ENCODE results near the gene ID3.

Gene ID3

DNA sequence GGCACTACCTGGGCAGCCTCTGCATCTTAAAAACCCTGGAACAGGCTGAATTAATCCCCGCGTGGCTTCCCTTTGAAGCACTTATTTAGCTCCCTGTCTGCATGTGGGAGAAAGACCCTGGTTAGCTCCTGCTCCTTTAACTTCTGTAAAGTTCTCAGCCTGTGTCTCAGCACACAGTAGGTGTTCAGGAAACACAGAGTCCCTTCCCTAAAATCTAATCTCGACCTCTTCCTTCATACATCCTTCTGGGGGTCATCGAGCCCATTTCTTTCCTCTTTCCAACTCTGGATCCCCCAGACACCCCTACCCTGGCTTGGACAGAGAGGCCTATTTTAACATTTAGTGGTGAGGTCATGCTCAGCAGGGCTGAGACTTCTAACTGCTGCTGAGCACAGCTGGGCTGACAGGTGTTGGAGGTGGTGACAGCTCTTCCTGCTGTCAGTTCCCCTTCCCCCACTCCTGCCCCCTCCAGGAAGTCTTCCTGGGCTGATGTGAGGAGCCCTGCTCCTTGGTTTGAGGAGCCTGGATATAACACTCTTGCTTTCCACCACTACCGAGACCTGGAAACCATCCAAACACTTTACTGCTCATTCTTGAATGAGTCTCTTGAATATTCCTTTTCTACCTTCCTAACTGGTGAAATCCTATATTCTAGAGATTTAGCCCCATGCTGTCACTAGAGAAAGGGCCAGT, 33.6 kb downstream of the ID3 start:
- DNase-seq (ENCODE audit: low read depth), result no peak

- no peak for DNase-seq (ENCODE audit: low read depth)
Observed at GRCh38 chr1:23524716-23525401, 34.4 kb downstream of the ID3 start.

GRCh38 chr1:23524163-23524562, 35.1 kb downstream of the ID3 start:
- no peak for DNase-seq (ENCODE audit: low read depth)

GRCh38 chr1:23522244-23522982, 36.9 kb downstream of the ID3 start:
- no peak for DNase-seq (ENCODE audit: low read depth)

DNA sequence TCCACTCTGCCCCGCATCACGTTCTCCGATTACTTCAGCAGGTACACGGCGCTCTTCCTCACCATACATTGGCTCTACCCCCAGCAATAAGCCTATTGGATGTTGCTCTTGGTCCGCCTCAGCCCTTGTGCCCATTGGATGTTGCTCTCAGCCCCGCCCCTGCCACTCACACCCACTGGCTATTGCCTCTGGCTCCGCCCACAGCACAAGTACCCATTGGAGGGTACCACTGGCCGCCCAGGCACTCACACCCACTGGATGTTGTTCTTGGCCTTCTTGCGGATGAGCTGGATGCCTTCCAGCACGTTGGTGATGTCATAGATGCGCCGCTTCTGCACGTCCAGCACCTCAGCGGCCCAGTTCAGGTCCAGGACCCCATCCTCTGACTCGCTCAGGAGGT, 37.7 kb downstream of the ID3 start:
- DNase-seq (ENCODE audit: low read depth), result no peak

GRCh38 chr1:23517581-23517980, 41.7 kb downstream of the ID3 start:
- no peak for DNase-seq (ENCODE audit: low read depth)

GRCh38 chr1:23515905-23516304, 43.4 kb downstream of the ID3 start:
- no peak for DNase-seq (ENCODE audit: low read depth)

DNA sequence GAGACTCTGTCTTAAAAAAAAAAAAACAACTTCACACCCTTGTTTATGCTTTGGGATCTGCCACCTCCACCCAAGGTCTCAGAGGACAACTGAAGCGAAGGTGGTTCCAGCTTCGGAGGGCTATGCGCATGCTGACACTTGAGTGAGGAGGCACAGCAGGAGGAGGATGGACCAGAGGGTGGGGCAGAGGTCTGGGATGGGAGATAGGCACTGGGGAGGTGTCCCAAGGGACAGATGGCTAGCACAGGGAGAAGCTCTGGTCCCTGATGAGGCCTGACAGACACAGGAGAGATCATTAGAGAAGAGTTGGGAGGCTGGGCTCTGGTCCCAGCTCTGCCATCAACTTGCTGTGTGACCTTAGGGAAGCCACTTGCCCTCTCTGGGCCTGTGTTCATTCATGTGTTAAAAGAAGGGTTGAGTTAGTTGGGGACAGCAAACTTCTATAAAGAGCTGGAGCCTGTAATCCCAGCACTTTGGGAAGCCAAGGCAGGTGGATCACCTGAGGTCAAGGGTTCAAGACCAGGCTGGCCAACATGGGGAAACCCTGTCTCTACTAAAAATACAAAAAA, 45.1 kb downstream of the ID3 start:
- DNase-seq (ENCODE audit: low read depth), result no peak

- DNase-seq (ENCODE audit: low read depth), result no peak
Observed at GRCh38 chr1:23509896-23510295, 49.4 kb downstream of the ID3 start.
